WTC11 (cell line): ENCODE results near the gene MOGAT2. TPM values are rescaled to one million over a fixed set of nuclear protein-coding genes. Genes with fewer than 3 reads are reported as not detected.

Source experiments
- ATAC-seq: fragments of 200-7000 bp; cut with Tn5 transposase; 2 replicates; pipeline ENCODE4 v1.10.0; 2021; ENCODE audit warnings: mild to moderate bottlenecking, moderate library complexity
- CTCF ChIA-PET: fragments of 300-600 bp; sonication (Branson Sonifier 250); formaldehyde crosslinking; loops from one replicate; lab custom pipeline; 2021; ENCODE audit warnings: antibody characterized with exemption; lab: Charles Lee
- POLR2A ChIA-PET: fragments of 350-600 bp; sonication (Branson Sonifier 250); formaldehyde crosslinking; loops from one replicate; lab custom pipeline; 2021; ENCODE audit warnings: antibody characterized with exemption; lab: Charles Lee
- DNase-seq: peaks from one replicate; pipeline ENCODE4 v3.0.0; 2021; ENCODE audit warnings: low spot score
- H3K27ac Mint-ChIP-seq: 2 replicates; pipeline ENCODE4 v1.8.0; 2021; ENCODE audit warnings: mixed read lengths
- H3K27me3 Mint-ChIP-seq: 2 replicates; pipeline ENCODE4 v1.8.0; 2021; ENCODE audit warnings: low read depth, mild to moderate bottlenecking, moderate library complexity, mixed read lengths
- H3K36me3 Mint-ChIP-seq: 2 replicates; pipeline ENCODE4 v1.8.0; 2021; ENCODE audit warnings: mixed read lengths
- H3K4me1 Mint-ChIP-seq: 2 replicates; pipeline ENCODE4 v1.8.0; 2022; ENCODE audit warnings: mixed read lengths
- H3K4me3 Mint-ChIP-seq: 2 replicates; pipeline ENCODE4 v1.8.0; 2021; ENCODE audit warnings: mild to moderate bottlenecking, moderate library complexity, mixed read lengths
- H3K9me3 Mint-ChIP-seq: 2 replicates; pipeline ENCODE4 v1.8.0; 2021; ENCODE audit warnings: mixed read lengths
- AFF4 ChIP-seq: sonication (generic); formaldehyde crosslinking; IDR thresholded peaks from 2 replicates; pipeline ENCODE4 v1.8.1; 2023; ENCODE audit warnings: mild to moderate bottlenecking, missing genetic modification reagents, borderline replicate concordance
- CBFB ChIP-seq: sonication (generic); formaldehyde crosslinking; IDR thresholded peaks from 2 replicates; pipeline ENCODE4 v1.8.1; 2022; ENCODE audit warnings: mild to moderate bottlenecking, low read depth, missing genetic modification reagents
- CREM ChIP-seq: sonication (generic); formaldehyde crosslinking; IDR thresholded peaks from 2 replicates; pipeline ENCODE4 v1.8.1; 2022; ENCODE audit warnings: mild to moderate bottlenecking, missing genetic modification reagents, moderate library complexity
- ELF4 ChIP-seq: sonication (generic); formaldehyde crosslinking; IDR thresholded peaks from 2 replicates; pipeline ENCODE4 v1.8.1; 2022; ENCODE audit warnings: low read depth, mild to moderate bottlenecking, moderate library complexity, missing genetic modification reagents
- FOXK1 ChIP-seq: sonication (generic); formaldehyde crosslinking; IDR thresholded peaks from 2 replicates; pipeline ENCODE4 v1.8.0; 2022; ENCODE audit warnings: mild to moderate bottlenecking, moderate library complexity, missing genetic modification reagents
- MYBL2 ChIP-seq: sonication (generic); formaldehyde crosslinking; IDR thresholded peaks from 2 replicates; pipeline ENCODE4 v1.8.1; 2023; ENCODE audit warnings: mild to moderate bottlenecking, moderate library complexity, missing genetic modification reagents
- NR2C2 ChIP-seq: sonication (generic); formaldehyde crosslinking; IDR thresholded peaks from 2 replicates; pipeline ENCODE4 v1.8.0; 2022; ENCODE audit warnings: mild to moderate bottlenecking, missing genetic modification reagents
- NR3C1 ChIP-seq: sonication (generic); formaldehyde crosslinking; conservative IDR thresholded peaks from 2 replicates; pipeline ENCODE4 v1.8.1; 2023; ENCODE audit warnings: low read depth, mild to moderate bottlenecking, missing genetic modification reagents
- PREB ChIP-seq: sonication (generic); formaldehyde crosslinking; IDR thresholded peaks from 2 replicates; pipeline ENCODE4 v1.8.1; 2022; ENCODE audit warnings: mild to moderate bottlenecking, missing genetic modification reagents, moderate library complexity, borderline replicate concordance
- RELA ChIP-seq: sonication (generic); formaldehyde crosslinking; IDR thresholded peaks from 2 replicates; pipeline ENCODE4 v1.8.1; 2022; ENCODE audit warnings: missing genetic modification reagents, mild to moderate bottlenecking, borderline replicate concordance
- SP1 ChIP-seq: sonication (generic); formaldehyde crosslinking; conservative IDR thresholded peaks from 2 replicates; pipeline ENCODE4 v1.8.1; 2022; ENCODE audit warnings: missing genetic modification reagents
- TCF7 ChIP-seq: sonication (generic); formaldehyde crosslinking; IDR thresholded peaks from 2 replicates; pipeline ENCODE4 v1.8.0; 2022; ENCODE audit warnings: mild to moderate bottlenecking, low read depth, missing genetic modification reagents, moderate library complexity
- TP53 ChIP-seq: sonication (generic); formaldehyde crosslinking; IDR thresholded peaks from 2 replicates; pipeline ENCODE4 v1.8.1; 2023; ENCODE audit warnings: mild to moderate bottlenecking, missing genetic modification reagents
- ZBTB21 ChIP-seq: sonication (generic); formaldehyde crosslinking; IDR thresholded peaks from 2 replicates; pipeline ENCODE4 v1.8.1; 2023; ENCODE audit warnings: mild to moderate bottlenecking, missing genetic modification reagents, borderline replicate concordance
- ZNF219 ChIP-seq: sonication (generic); formaldehyde crosslinking; IDR thresholded peaks from 2 replicates; pipeline ENCODE4 v1.8.0; 2023; ENCODE audit warnings: missing genetic modification reagents, mild to moderate bottlenecking, borderline replicate concordance
- ZNF263 ChIP-seq: sonication (generic); formaldehyde crosslinking; IDR thresholded peaks from 2 replicates; pipeline ENCODE4 v1.8.1; 2022; ENCODE audit warnings: low read depth, mild to moderate bottlenecking, moderate library complexity, missing genetic modification reagents
- ZNF512 ChIP-seq: sonication (generic); formaldehyde crosslinking; IDR thresholded peaks from 2 replicates; pipeline ENCODE4 v1.8.1; 2022; ENCODE audit warnings: missing genetic modification reagents, borderline replicate concordance
- total RNA-seq: library from RNA; stranded (reverse); gene quantifications from 3 replicates; pipeline ENCODE4 v1.2.3, GENCODE V29; 2021
- TF ChIP-seq, protein P1 (sequence below): sonication (generic); formaldehyde crosslinking; conservative IDR thresholded peaks from 2 replicates; pipeline ENCODE4 v1.8.1; 2023; ENCODE audit warnings: mild to moderate bottlenecking, low read depth, missing genetic modification reagents, moderate library complexity
- TF ChIP-seq, protein P2 (sequence below): sonication (generic); formaldehyde crosslinking; IDR thresholded peaks from 2 replicates; pipeline ENCODE4 v1.8.1; 2022; ENCODE audit warnings: mild to moderate bottlenecking, moderate library complexity, missing genetic modification reagents
- TF ChIP-seq, protein P3 (sequence below): sonication (generic); formaldehyde crosslinking; IDR thresholded peaks from 2 replicates; pipeline ENCODE4 v1.8.0; 2022; ENCODE audit warnings: mild to moderate bottlenecking, missing genetic modification reagents

MOGAT2 gene
- total RNA-seq, 1 experiment from 2014 or later, result not detected

DNA sequence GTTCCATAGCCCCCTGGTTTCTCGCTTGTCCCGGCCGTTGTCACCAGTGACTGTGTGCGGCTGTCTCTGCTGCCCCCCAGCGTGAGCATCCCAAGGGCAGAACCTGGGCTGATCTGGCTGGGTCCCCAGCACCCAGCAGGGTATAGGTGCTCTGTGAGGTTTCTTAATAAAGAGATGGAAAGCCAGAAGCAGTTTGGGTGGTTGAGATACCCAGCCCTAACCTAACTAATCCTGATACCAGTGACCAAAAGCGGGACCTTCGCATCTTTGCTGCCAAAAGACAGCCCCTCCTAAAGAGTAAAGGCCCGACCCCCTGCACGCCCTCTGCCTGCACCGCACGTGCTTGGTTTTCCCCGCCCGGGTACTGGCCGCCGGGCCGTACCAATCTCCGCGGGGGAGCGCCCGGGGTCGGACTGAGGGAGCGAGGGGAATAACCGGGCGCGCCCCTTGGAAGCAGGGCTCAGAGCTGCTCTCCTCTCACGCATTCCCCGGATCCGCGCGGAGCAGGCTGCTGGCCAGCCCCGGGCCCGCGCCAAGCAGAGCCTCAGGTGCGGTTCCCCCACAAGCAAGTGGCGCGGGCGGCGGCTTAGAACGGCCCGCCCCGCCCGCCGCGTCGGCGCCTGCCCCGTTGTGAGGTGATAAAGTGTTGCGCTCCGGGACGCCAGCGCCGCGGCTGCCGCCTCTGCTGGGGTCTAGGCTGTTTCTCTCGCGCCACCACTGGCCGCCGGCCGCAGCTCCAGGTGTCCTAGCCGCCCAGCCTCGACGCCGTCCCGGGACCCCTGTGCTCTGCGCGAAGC lies 50.7 kb downstream of the MOGAT2 start, which contains the start of gene DGAT2:
DGAT2 (plus strand) TSS at position 667 of the 797 bp plus-strand sequence. CDS start 214 bp downstream, outside the sequence.
- Mint-ChIP-seq H3K27me3 (peaks cover 71% of the 10 kb centered on the region), H3K4me1 (peaks cover 23% of the 10 kb centered on the region), H3K9me3 (no peaks in the 10 kb centered on the region), H3K36me3 (no peaks in the 10 kb centered on the region; the same call in 1 of the 2 replicates), H3K27ac (no peak within 1 kb of the TSS), H3K4me3 (peak within 1 kb of the TSS; percentile 65)
- ChIA-PET CTCF (interaction anchor here (0.6 to 3.2 kb wide), 4 partner anchors 13 to 171 kb away, joined by 3 to 11 read pairs (median 7); no protein-coding TSS in a partner anchor), POLR2A (no interaction called here)
- DNase-seq, result peak; percentile 67
- peak; percentile 63 for ATAC-seq
- peak; percentile 77; the same call in 1 of the 2 replicates for TF ChIP-seq ELF4 (CRISPR knock-in tag)
- TF ChIP-seq NR2C2 (CRISPR knock-in tag), result peak; percentile 36; the same call in 1 of the 2 replicates
- peak; percentile 87; the same call in 1 of the 2 replicates for TF ChIP-seq RELA (CRISPR knock-in tag)
- no peak for TF ChIP-seq TCF7
- TF ChIP-seq NR3C1 (CRISPR knock-in tag), result no peak
- TF ChIP-seq PREB (CRISPR knock-in tag), result 0 out of 2 replicates have a peak, but pooled peaks have one; percentile 80
- TF ChIP-seq ZNF219 (CRISPR knock-in tag), result peak; percentile 90; the same call in 1 of the 2 replicates
- TF ChIP-seq MYBL2 (CRISPR knock-in tag), result peak; percentile 68; the same call in 1 of the 2 replicates
- TF ChIP-seq AFF4, result no peak
- TF ChIP-seq ZNF512 (CRISPR knock-in tag), result no peak
- TF ChIP-seq, protein P1, sequence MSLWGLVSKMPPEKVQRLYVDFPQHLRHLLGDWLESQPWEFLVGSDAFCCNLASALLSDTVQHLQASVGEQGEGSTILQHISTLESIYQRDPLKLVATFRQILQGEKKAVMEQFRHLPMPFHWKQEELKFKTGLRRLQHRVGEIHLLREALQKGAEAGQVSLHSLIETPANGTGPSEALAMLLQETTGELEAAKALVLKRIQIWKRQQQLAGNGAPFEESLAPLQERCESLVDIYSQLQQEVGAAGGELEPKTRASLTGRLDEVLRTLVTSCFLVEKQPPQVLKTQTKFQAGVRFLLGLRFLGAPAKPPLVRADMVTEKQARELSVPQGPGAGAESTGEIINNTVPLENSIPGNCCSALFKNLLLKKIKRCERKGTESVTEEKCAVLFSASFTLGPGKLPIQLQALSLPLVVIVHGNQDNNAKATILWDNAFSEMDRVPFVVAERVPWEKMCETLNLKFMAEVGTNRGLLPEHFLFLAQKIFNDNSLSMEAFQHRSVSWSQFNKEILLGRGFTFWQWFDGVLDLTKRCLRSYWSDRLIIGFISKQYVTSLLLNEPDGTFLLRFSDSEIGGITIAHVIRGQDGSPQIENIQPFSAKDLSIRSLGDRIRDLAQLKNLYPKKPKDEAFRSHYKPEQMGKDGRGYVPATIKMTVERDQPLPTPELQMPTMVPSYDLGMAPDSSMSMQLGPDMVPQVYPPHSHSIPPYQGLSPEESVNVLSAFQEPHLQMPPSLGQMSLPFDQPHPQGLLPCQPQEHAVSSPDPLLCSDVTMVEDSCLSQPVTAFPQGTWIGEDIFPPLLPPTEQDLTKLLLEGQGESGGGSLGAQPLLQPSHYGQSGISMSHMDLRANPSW (CRISPR knock-in tag), result no peak
- TF ChIP-seq, protein P2, sequence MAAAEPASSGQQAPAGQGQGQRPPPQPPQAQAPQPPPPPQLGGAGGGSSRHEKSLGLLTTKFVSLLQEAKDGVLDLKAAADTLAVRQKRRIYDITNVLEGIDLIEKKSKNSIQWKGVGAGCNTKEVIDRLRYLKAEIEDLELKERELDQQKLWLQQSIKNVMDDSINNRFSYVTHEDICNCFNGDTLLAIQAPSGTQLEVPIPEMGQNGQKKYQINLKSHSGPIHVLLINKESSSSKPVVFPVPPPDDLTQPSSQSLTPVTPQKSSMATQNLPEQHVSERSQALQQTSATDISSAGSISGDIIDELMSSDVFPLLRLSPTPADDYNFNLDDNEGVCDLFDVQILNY (CRISPR knock-in tag), result peak; percentile 95
- TF ChIP-seq CREM (CRISPR knock-in tag), result peak; percentile 83
- peak; percentile 58; the same call in 1 of the 2 replicates for TF ChIP-seq ZNF263
- TF ChIP-seq TP53 (CRISPR knock-in tag), result peak; percentile 88; the same call in 1 of the 2 replicates
- TF ChIP-seq, protein P3, sequence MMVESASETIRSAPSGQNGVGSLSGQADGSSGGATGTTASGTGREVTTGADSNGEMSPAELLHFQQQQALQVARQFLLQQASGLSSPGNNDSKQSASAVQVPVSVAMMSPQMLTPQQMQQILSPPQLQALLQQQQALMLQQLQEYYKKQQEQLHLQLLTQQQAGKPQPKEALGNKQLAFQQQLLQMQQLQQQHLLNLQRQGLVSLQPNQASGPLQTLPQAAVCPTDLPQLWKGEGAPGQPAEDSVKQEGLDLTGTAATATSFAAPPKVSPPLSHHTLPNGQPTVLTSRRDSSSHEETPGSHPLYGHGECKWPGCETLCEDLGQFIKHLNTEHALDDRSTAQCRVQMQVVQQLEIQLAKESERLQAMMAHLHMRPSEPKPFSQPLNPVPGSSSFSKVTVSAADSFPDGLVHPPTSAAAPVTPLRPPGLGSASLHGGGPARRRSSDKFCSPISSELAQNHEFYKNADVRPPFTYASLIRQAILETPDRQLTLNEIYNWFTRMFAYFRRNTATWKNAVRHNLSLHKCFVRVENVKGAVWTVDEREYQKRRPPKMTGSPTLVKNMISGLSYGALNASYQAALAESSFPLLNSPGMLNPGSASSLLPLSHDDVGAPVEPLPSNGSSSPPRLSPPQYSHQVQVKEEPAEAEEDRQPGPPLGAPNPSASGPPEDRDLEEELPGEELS (CRISPR knock-in tag), result peak; percentile 93
- TF ChIP-seq FOXK1 (CRISPR knock-in tag), result peak; percentile 82
- TF ChIP-seq ZBTB21, result no peak; the same call in 1 of the 2 replicates
- no peak for TF ChIP-seq CBFB (CRISPR knock-in tag)
- peak; percentile 24; the same call in 1 of the 2 replicates for TF ChIP-seq SP1 (CRISPR knock-in tag)
